T-helper 17 cell (primary cell): ENCODE results near the gene E2F8. TPM values are rescaled to one million over a fixed set of nuclear protein-coding genes. Genes with fewer than 3 reads are reported as not detected.

ENCODE experiments used
- ATAC-seq: fragments of 150-1000 bp; cut with Tn5 transposase; 2 replicates; pipeline ENCODE4 v1.10.0; 2021; ENCODE audit warnings: mild to moderate bottlenecking, moderate library complexity
- DNase-seq, 3 donors: peaks; one replicate each; pipeline versions ENCODE4 v3.0.0 to v3.0.0-alpha.2; 2020 to 2021
- H3K9me3 ChIP-seq: one replicate; pipeline ENCODE4 v1.7.0; 2013; ENCODE audit warnings: low read length, mild to moderate bottlenecking; ENCODE audit not compliant: control insufficient read depth, poor library complexity, severe bottlenecking
- H3K27ac Mint-ChIP-seq: one replicate; pipeline ENCODE4 v1.8.0; 2022; ENCODE audit warnings: mild to moderate bottlenecking, moderate library complexity, mixed read lengths
- H3K27me3 Mint-ChIP-seq: one replicate; pipeline ENCODE4 v1.8.0; 2022; ENCODE audit warnings: mixed read lengths
- H3K36me3 Mint-ChIP-seq: one replicate; pipeline ENCODE4 v1.8.0; 2022; ENCODE audit warnings: low read depth, mixed read lengths
- H3K4me1 Mint-ChIP-seq: one replicate; pipeline ENCODE4 v1.8.0; 2022; ENCODE audit warnings: mild to moderate bottlenecking, mixed read lengths
- H3K4me3 Mint-ChIP-seq: one replicate; pipeline ENCODE4 v1.8.0; 2022; ENCODE audit warnings: mild to moderate bottlenecking, moderate library complexity, mixed read lengths
- total RNA-seq, 4 donors: library from RNA in 2 of 4; stranded (reverse) in 2 of 4; gene quantifications; one replicate each; pipeline ENCODE4 v1.2.3 and lab custom pipeline; 2022 to 2026

Gene E2F8
- total RNA-seq, 2 donors from 2014 or later: 0.21 TPM; not detected in 1

DNA sequence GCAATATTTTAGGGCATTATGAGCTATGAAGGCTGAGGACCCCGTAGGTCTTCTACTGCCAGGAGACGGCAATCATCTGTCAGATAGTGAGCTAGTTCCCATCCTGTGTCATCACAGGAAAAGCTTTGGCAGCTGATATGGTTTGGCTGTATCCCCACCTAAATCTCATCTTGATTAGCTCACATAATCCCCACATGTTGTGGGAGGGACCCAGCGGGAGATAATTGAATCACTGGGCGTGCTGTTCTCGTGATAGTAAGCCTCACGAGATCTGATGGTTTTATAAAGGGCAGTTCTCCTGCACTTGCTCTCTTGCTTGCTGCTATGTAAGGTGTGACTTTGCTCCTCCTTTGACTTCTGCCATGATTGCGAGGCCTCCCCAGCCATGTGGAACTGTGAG, 57.1 kb downstream of the E2F8 start:
- Mint-ChIP-seq H3K36me3 (no peaks in the 10 kb centered on the region), H3K4me1 (no peaks in the 10 kb centered on the region), H3K4me3 (no peak overlapping the region), H3K27me3 (no peaks in the 10 kb centered on the region), H3K27ac (no peak overlapping the region)
- no peaks in the 10 kb centered on the region for H3K9me3 ChIP-seq
- no peak for ATAC-seq
- no peak for DNase-seq

DNA sequence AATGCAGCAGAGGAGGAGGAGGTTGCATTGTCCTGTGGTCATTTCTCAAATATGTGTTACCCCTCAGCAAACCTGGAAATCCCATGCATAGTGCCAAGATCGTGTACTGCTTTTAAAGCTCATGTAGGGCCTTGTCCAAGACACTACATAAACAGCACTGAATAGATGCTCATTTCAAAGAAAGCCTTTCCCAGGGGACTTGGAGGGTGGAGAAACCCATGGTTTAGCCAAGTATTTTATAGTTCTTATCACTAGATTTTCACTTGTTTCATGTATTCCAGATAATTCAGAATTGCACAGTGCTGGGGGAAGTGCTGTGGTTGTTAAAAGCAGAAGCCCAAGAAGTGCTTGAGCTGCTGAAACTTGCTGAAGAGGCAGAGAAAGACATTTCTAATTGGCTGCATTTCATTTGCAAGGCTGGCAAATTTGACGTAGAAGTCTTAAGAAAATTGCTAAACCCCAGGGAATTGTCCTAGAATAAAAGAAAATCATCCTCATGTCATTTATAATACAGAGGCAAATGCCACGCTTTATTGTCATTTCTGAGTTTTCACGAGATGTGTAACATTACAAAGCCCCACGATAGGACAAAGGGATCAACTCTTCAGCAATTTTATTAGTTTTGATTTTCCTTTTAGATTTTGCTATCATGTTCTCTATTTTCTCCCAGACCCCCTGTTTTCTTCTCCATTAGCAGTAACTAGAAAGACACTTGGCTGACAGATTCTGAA, 59.0 kb downstream of the E2F8 start:
- H3K4me3 Mint-ChIP-seq: no peak overlapping the region
- ATAC-seq: no peak
- no peaks in the 10 kb centered on the region for H3K36me3 Mint-ChIP-seq
- no peaks in the 10 kb centered on the region for H3K9me3 ChIP-seq
- no peak overlapping the region for H3K27ac Mint-ChIP-seq
- DNase-seq: no peak
- no peaks in the 10 kb centered on the region for H3K27me3 Mint-ChIP-seq
- no peaks in the 10 kb centered on the region for H3K4me1 Mint-ChIP-seq

DNA sequence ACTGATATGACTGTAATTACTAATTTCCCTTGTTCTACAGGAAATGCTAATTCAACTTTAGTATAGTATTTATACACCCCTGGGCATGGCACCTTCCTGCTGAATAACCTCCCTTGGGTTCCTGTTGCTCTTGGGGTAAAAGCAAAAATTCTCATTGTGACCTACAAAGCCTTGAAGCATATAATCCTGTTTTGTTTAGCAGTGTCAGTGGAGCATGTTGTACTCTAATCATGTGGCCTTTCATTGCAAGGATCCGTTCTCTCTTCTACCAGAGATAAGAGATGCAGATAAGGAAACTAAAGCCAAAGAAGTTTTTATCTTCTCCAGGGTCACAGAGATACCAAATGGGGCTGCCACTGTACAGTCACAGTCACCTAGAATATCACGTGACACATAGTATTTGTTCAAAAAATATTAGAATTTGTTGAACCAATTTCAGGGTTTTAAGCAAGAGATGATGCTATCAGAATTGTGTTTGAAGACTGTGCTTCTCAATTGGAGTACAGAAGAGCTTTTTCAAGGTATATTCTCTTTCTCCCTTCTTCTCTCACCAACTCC, 64.0 kb downstream of the E2F8 start:
- Mint-ChIP-seq H3K27ac (no peak overlapping the region), H3K4me3 (no peak overlapping the region), H3K27me3 (no peaks in the 10 kb centered on the region), H3K36me3 (peaks cover 13% of the 10 kb centered on the region), H3K4me1 (peaks cover 3% of the 10 kb centered on the region)
- DNase-seq (no peak), ATAC-seq (no peak)
- H3K9me3 ChIP-seq: no peaks in the 10 kb centered on the region

Other genes with a start within 250 kb of the E2F8 start
- gene MRGPRX2, start 180.2 kb downstream of the E2F8 start, total RNA-seq: not detected
- gene ZDHHC13, start 123.8 kb downstream of the E2F8 start, total RNA-seq: 10 to 100 TPM in 1 of 2 donors, 1 to 10 TPM in 1; 7.3 to 13.3 TPM
- not detected for gene CSRP3, start 39.0 kb downstream of the E2F8 start, total RNA-seq